HG03442 (cell line): ENCODE results near the gene LRBA.

Source experiments
- ATAC-seq: cut with Tn5 transposase; IDR thresholded peaks from one replicate; pipeline ENCODE4 v1.9.1; 2021; ENCODE audit warnings: mild to moderate bottlenecking, moderate library complexity; ENCODE audit not compliant: unreplicated experiment

The LRBA gene

DNA sequence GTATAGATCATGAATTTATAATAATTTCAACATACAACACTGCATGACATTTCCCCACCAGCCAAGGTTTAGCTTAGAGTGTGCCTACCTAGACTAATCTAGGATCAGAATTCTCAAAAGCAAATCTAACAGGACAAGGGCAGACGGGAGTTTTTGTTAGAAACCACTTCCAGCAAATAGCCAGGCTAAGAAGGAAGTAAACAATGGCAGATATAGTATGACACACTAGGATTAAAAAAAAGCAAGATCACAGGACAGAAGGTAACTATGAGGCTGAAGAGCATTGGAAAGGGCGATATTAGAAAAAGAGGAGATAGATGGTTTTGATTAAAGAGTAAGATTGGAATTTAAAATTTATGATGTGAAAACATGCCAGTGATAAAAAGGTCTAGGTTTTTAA lies 124.8 kb downstream of the LRBA start:
- ATAC-seq = no peak

DNA sequence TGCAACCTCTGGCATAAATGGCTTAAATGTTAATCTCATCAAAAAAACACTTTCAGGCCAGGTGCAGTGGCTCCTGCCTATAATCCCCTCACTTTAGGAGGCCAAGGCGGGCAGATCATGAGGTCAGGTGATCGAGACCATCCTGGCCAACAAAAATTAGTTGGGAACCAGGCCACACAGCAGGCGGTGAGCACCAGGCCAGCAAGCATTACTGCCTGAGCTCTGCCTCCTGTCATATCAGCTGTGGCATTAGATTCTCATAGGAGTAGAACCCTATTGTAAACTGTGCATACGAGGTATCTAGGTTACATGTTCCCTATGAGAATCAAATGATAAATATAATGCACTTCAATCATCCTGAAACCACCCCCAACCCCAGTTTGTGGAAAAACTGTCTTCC lies 125.8 kb downstream of the LRBA start:
- ATAC-seq = no peak

DNA sequence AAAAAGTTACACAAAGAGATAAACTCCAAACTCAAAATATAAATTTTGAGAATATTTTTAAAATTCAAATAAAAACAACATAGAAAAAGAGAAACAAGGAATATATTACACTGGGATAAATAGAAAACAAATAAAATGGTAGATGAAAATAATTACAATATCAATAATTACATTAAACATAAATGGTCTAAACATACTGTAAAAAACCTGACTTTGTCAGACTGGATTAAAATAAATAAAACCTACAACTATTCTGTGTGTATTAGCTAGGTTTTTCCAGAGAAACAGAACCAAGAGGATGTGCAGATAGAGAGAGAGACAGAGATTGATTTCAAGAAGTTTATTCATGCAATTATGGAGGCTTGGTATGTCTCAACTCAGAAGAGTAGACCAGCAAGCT lies 126.5 kb downstream of the LRBA start:
- ATAC-seq = no peak

GRCh38 chr4:150888217-150888616 lies 126.9 kb downstream of the LRBA start:
- ATAC-seq = no peak

GRCh38 chr4:150886597-150886996 lies 128.5 kb downstream of the LRBA start:
- no peak for ATAC-seq

DNA sequence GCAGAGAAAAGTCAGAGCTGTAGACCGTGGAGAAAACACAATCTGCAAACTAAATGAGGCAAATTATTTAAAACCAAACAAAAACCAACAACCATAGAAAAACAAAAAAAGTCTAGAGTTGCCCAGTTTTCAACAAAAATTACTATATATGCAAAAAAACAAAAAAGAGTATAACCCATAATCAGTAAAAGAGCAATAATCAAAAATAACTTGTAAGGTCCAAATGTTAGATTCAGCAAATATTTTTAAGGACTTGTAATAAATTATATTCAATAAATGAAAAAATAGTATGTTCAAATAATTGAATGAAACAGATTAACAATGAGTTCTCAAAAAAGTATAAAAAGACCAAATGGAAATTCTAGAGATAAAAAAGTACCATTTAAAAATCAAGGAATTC lies 130.5 kb downstream of the LRBA start:
- ATAC-seq = no peak

- ATAC-seq = no peak
Measured at GRCh38 chr4:150875367-150875766, 139.7 kb downstream of the LRBA start.

DNA sequence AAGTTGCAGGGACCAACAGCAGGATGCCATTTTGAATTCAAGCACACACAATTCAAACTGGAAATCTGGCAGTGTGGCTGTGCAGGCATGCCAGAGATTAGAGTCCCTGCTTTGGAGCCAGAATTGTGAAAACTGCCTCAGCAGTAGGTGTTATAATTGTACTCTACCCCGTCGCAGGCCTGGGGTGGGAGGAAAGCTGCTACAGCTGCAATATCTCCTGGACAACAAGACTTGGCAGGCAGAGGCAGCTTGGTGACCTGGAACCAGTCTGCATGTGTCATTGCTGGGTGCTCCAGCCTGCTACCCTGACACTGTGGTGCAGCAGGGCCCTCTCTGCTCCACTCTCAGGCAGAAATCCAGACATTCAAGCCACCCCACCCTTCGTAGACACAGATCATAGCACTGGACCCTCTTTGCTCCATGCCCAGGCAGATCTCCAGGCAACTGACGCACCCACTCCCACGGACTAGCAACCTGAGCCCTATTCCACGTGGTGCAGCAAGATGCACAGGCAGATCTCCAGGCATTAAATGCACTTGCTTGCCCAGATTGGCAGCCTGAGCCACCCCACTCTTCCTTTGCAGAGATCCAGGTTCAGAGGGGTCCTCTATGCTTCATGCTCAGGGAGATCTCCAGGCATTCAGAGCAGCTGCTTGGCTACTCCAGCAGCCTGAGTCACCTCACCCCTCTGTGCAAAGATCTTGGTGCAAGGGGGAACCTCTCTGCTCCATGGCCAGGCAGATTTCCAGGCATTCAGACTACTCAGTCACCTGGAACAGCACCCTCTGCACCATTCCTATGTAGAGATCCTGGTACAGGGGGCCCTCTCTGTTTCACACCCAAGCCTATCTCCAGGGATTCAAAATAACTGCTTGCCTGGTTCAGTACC lies 140.5 kb downstream of the LRBA start:
- ATAC-seq = no peak

GRCh38 chr4:150867148-150867547 lies 147.9 kb downstream of the LRBA start:
- ATAC-seq = peak; percentile 81

DNA sequence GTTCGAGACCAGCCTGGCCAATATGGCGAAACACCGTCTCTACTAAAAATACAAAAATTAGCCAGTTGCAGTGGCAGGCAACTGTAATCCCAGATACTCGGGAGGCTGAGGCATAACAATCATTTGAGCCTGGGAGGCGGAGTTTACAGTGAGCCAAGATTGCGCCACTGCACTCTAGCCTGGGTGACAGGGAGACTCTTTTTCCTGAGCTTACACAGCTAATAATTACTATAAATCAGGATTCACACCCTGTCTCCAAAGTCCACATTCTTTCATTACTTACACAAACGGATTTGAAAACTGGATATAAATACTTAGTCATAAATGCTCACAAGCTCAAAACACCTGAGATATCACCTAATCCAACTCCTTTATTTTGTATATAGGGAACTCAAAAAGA lies 151.6 kb downstream of the LRBA start:
- ATAC-seq = no peak

DNA sequence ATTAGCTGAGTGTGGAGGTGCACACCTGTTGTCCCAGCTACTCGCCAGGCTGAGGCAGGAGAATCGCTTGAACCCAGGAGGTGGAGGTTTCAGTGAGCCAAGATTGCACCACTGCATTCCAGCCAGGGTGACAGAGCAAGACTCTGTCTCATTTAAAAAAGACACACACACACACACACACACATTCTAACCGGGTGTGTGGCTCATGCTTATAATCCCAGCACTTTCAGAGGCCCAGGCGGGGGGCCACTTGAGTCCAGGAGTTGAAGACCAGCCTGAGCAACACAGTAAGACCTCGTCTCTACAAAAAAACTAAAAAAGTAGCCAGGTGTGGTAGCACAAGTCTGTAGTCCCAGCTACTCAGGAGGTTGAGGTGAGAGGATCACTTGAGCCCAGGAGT lies 152.3 kb downstream of the LRBA start:
- ATAC-seq = no peak

DNA sequence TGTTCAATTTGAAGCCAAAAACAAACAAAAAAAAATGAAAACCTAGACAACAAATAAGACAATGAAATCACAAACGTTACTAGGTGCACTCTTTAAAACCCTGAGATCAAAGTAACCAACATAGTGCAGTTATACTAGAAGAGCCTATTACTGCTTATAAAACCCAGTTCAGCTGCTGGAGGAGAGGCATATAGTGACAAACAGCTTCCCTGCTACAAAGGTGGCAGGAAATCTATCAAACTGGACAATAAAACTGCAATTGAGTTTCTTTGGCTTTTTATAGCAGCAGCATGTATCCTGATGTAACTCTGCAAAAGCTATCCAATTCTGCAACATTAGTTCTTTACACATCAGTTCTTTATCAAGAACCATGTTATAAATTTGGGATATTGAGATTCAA lies 155.6 kb downstream of the LRBA start:
- no peak for ATAC-seq

DNA sequence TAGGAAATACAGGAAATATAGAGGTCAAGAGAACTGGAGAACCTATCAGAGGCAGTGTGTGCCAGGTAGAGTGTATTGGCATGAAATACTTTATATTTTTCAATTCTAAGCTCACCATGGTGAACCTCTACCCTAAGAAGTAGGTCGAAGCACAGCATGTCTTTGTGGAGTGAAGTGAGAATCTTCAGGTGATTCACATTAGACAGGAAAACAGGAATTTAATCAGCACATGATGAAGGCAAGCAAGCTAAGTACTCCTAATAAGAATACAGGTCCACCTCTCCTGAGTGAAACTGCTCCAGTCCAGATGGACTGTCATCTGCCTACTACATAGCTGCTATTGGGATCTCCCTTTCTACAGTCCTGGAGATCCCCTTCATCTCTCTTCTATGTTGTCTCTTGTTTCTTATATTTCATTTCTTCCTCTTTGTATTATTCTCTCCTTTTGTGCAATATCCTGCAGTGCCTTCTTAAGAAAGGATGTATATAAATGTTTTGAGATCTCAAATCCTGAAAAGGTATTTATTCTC lies 159.0 kb downstream of the LRBA start:
- ATAC-seq = no peak

DNA sequence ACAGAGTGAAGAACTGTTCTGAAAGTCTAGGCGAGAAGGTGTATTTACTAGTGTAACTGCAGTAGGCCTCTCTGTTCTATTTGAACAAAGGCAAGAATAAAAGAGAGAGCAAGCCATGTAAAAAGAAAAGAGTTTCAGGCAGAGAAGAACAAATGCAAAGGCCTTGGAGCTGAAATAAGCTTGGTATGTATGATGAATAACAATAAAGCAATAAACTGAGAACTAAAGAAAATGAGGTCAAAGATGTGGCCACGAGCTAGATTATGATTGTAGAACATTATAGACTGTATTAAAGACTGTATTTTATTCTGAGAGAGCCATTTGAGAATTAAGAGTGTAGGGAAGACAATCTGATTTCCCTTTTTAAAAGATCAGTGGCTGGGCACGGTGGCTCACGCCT lies 160.5 kb downstream of the LRBA start:
- ATAC-seq = no peak

DNA sequence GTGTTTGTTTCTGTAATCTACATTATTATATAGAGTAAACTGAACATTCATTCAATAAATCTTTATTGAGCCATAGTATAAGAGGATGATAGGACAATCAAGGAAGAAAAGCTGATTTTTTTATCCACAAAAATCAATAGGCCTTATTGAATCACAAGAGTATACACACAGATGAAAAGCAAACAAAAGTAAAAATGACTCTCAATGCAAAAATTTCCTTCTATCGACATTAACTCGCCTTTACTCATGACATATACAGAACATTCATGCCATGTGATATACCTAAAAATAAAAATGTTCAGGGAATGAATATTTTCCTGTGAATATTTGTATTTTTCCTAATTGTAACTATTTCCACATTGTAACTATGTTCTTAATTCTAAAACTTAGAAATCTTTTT lies 161.2 kb downstream of the LRBA start:
- ATAC-seq = no peak

GRCh38 chr4:150852216-150852615 lies 162.9 kb downstream of the LRBA start:
- no peak for ATAC-seq

DNA sequence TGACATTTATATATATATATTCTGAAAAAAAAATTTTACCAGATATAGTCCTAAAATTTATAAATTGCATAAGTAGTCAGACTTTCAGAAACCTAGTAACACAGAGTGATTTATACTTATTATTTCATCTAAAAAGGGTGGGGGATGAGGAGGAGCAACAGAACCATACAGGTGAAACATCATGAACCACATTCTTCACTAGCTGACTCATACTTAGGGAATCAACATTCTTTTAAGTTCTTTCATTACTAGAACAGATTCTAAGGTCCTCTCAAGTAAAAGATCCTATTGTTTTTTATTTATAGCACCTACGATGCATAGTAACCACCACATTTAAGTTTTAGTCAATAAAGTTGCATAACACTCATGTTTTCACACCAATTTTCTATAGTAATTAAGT lies 166.1 kb downstream of the LRBA start:
- ATAC-seq = no peak

GRCh38 chr4:150828159-150828558 lies 186.9 kb downstream of the LRBA start:
- ATAC-seq = peak; percentile 96

DNA sequence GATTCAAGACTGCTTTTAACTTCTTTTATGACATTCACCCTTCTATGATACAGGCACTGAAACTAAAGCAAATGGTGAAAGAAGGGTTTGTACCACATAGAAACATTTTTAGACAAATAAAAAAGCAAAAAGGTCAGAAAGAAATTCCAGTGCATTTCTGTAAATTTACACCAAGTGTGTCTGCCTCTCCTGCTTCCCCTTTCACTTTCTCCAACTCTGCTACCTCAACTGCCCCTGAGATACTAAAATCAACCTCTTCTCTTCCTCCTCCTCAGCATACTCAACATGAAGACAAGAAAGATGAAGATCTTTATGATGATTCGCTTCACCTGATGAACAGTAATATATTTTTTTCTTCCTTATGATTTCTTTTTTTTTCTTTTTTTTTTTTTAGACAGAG lies 187.9 kb downstream of the LRBA start:
- no peak for ATAC-seq

- ATAC-seq = no peak
Measured at GRCh38 chr4:150826306-150826705, 188.8 kb downstream of the LRBA start.

GRCh38 chr4:150822407-150822806 lies 192.7 kb downstream of the LRBA start:
- no peak for ATAC-seq

DNA sequence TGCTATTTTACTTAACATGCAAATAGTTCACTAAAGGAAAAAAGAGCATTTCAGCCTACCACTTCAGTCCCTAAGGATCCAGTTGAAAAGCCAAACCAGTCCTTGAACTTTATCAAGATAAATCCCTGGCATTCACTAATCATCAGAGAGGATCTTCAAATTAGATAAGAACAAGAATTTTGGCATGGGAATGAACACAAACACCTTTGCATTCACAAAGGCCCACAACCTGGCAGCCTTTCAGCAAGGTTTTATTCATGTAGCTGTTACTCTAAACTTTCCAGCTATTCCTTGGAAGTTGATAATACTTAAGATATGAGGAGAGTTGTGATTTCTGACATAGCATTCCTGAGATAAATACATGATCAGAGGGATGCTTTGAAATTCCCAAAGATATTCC lies 193.4 kb downstream of the LRBA start:
- no peak for ATAC-seq

- no peak for ATAC-seq
Measured at GRCh38 chr4:150820409-150820808, 194.7 kb downstream of the LRBA start.
